CD4-positive, alpha-beta T cell treated with Interleukin-6 at 100 ng/mL for 8 hours (primary cell): ENCODE data around the gene ANGPT4.

Experiments used
- DNase-seq: peaks from one replicate; pipeline ENCODE4 v3.0.0-alpha.2; 2020; ENCODE audit warnings: mixed read lengths, low spot score

Gene ANGPT4

GRCh38 chr20:916125-916799 is at the start of gene ANGPT4:
TSS of gene ANGPT4 (minus strand) at chr20:916334. CDS start at chr20:916214, 120 bp downstream.
- DNase-seq, result no peak

DNA sequence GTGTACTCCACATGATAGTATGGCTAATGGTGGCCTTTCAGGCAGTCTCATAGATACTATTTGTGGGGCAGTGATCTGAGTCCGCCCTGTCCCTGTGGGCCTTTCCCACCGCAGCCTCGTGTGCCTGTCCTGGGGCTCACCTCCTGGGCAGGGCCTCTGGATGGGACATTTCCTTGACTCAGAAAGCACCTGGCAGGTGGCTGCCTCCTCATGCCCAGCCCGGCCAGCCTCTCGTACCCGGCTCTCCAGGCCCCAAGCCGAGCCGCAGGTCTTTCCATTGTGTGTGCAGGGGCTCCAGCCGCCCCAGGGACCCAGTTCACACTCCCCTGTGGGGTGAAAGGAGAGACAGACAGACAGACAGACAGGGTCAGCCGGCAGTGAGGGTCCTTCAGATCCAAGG is 47.7 kb upstream of the ANGPT4 start:
- no peak for DNase-seq

DNA sequence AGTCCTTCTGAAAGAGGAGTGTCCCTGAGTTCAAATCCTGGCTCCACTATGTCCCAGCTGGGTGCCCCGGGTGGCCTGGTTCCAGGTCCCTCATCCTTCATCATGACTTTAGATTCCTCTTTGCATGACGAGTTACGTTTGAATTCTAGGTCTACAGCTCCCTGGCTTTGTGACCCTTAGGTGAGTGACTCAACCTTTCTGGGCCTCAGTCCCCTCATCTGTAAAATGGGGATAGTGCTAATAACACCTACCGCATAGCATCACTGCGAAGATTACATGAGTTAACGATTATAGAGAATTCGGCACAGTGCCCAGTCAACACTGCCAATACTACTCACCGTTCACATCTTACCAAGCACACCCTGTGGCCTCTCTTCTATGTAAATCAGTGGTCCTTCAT is 46.5 kb upstream of the ANGPT4 start:
- no peak for DNase-seq

- no peak for DNase-seq
Measured at GRCh38 chr20:962223-962622, 46.1 kb upstream of the ANGPT4 start.

DNA sequence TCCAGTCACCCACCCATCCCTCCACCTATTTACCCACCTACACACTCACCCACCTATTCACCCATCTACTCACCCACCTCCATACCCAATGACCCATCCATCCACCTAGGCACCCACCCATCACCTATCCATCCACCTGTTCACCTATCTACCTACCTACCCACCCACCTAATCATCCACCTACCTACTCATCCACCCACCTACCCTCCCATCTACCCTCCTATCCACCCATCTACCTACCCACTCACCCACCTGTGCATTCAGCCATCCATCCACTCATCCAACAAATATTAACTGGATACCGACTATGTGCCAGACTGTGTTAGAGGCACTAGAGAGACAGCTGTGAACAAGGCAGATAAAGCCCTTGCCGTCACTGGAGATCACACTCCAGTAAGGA is 45.6 kb upstream of the ANGPT4 start:
- DNase-seq, result no peak

DNA sequence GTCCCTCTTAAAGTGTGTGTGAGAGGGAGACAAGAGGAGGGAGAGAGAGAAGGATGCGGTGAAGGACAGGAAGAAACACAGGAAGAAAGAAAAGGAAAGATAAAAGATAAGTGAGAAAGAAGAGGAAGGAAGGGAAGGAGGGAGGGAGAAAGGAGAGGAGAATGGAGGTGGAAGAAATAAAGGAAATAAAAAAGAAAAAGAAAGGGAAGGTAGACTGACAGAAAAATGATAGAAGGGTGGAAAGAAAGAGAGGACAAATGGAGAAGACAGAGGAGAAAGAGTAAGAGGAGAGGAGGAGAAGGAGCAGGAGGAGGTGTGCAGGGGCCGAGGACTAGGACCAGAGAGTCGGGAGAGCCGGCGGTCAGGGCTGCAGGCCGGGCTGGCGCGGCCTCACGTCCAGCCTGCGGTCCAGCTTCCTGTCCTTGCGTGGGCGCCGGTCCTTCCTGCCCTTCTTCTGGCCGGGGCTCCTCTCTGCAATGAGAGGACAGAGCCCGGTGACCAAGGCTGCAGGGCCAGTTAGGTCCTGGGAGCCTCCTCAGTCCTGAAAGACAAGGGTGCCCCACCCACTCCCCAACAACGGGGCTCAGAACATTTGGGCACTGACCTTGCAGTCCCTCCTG is 44.0 kb upstream of the ANGPT4 start:
- no peak for DNase-seq

DNA sequence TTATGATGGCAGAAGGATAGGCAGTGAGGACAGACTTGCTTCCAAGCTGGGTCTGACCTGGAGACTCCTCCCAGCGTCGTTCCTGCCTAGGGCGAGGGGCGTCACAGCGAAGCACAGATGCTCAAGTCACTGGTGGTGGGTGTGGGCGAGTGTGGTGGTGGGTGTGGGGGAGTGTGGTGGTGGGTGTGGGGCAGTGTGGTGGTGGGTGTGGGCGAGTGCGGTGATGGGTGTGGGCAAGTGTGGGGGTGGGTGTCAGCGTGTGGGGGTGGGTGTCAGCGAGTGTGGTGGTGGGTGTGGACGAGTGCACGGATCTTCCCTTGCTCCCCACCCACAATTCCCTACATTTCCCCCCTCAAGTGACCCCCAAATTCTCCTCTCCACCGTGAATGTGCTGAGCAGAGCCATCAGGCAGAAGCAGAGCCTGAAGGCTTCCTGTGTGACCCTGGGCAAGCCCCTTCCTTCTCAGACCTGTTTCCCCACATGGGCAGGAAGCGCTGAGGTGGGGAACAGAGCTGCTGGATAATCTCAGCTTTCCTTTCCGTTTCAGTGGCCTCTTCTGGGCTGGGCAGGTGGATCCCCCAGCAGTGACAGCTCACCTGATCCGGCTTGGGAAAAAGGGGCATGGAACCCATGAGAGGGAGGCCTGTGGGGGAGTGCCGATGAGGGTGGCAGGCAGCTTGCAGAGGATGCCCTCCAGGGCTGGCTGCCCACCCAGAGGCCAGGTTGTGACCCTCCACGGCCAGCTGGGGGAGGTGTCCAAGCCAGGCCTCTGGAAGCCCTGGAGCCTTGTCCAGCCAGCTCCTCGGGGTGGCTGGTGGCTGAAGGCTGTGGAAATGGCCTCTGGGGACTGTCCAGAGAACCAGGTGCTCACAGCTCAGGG is 43.0 kb upstream of the ANGPT4 start:
- no peak for DNase-seq

- DNase-seq, result no peak
Measured at GRCh38 chr20:957544-957943, 41.4 kb upstream of the ANGPT4 start.

DNA sequence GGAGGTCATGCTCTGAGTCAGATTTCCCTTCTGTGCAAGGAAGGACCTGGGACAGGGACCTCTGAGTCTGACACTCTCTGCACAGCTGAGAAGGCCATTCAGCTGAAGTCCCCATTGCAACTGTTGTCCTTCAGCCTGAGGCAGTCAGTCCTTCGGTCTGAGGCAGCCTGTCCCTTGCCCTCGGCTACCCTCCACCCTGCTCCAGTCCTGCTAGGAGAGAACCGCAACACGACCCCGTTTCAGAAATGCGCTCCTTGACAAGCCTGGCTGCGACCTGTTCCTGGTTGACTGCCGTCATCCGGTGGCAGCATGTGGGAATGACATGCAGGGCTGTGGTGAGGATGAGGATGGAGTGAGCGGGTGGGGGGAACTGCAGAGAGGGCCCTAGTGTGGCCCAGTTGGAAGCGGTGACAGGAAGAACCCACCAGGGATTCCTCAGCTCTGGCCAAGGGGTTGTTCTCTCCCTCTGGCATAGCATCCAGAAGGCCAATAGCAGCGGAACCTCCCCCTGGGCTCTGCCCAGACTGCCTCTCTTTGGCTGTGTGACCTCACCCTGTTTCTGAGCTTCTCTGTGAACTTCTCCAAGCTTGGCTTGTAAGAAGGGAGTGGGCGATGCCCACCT is 40.3 kb upstream of the ANGPT4 start:
- peak; percentile 64 for DNase-seq

DNA sequence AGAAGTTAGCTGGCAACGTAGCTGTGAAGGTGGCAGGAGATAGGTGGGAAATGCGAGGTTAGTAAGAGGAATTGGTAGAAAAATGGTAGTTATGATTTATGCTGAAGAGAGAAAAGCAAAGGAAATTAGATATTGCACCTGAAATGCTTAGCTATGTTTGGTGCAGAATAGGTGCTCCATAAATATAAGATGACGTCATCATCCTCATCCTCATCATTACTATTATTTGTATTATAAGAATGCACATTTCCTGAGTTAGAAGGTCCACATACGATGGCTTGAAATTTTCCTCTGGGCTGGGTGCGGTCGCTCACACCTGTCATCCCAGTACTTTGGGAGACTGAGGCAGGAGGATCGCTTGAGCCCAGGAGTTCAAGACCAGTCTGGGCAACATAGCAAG is 39.5 kb upstream of the ANGPT4 start:
- DNase-seq, result no peak

DNA sequence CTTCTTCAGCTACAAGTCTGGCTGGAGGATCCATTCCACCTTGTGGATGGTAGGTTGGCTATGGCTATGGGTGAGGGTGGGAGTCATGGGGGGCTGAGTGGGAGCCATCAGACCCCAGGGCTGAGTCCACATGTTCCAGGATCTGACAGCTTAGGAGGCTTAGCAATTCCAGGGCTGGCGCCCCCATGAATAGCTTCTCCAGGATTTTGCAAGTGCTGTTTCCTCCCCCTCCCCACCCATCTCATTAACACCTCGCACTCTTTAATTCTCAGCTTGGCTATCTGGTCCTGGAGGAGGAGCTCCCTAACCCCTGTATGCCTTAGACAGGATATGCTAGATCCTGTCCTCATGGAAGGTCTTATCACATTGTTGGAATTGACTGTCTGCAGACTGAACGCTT is 39.0 kb upstream of the ANGPT4 start:
- no peak for DNase-seq

- no peak for DNase-seq
Measured at GRCh38 chr20:953742-954141, 37.6 kb upstream of the ANGPT4 start.

DNA sequence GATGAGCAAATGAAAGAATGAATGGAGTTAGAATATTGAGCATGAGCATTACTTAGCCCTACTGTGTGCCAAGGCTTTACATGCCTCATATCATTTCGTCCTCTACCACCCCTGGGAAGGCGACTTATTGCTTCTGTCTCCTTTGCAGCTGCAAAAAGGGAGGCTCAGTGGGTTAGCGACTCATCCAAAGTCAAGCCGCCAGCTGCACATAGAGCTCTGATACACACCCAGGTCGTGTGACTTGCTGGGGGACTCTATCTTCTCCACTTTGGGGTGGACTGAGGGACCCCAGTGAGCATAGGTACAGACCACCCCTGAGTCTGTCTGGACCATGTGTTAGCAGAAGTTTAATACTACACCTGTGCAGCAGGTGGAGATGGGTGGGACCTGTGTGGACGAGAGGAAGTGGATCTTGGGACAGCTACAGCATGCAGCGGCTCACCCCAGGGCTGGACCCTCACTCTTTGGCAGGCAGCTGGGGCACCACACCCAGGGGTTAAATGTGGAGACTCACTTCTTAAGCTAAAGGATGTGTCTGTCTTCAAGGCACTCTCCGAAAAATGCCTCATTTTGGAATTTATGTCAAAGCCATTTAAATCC is 36.2 kb upstream of the ANGPT4 start:
- no peak for DNase-seq

- DNase-seq, result no peak
Measured at GRCh38 chr20:951384-952169, 35.4 kb upstream of the ANGPT4 start.

GRCh38 chr20:949717-950116 is 33.6 kb upstream of the ANGPT4 start:
- DNase-seq, result no peak

DNA sequence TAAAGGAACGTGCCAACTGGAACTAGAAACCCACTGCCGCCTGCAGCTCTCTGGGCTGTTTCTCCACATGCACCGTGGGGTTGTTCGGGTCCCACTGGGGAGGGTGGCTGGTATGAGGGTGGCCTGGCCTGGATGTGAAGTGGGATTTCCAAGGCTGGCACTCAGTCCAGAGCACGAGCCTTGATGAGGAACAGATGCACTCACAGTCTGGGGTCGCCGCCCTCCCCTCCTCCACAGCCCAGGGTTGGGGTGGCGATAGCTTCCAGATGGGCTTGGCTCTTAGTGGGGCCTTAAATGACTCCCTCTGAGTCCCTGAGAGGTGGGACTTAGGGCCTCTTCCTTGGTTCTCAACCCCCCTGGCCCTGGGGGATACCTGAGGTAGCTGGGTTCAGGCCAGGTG is 30.7 kb upstream of the ANGPT4 start:
- DNase-seq, result no peak

DNA sequence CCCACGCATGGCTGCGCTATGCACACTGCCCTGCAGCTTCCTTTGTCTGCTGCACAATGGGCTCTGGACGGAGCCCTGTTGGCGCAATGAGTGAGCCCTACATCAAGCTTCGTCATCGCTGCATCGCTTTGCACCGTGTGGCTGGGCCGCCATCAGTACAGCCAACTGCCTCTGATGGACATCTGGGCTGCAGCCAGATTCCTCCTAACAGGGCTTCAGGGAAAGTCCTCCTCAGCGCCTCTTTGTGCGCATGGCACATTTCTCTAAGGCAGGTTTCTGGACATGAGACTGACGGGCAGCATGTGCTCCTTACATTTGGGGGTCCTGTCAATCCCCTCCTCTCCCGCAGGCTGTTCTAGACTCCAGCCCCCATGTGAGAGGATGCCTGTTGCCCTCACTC is 29.7 kb upstream of the ANGPT4 start:
- DNase-seq, result no peak

GRCh38 chr20:944774-945410 is 28.8 kb upstream of the ANGPT4 start:
- no peak for DNase-seq

DNA sequence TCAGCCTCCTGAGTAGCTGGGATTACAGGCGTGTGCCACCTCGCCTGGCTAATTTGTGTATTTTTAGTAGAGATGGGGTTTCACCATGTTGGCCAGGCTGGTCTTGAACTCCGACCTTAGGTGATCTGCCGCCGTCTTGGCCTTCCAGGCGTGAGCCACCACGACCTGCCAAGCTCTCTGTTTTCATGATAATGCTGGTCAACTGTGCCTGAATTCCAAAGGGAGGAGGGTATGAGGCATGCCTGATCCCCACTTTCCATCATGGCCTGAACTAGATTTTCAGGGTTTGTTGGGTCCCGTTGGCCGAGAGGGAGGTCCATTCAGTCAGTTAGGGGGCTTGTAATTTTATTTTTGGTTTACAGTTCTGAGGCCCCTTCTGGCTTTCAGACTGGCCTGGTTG is 28.0 kb upstream of the ANGPT4 start:
- no peak for DNase-seq

DNA sequence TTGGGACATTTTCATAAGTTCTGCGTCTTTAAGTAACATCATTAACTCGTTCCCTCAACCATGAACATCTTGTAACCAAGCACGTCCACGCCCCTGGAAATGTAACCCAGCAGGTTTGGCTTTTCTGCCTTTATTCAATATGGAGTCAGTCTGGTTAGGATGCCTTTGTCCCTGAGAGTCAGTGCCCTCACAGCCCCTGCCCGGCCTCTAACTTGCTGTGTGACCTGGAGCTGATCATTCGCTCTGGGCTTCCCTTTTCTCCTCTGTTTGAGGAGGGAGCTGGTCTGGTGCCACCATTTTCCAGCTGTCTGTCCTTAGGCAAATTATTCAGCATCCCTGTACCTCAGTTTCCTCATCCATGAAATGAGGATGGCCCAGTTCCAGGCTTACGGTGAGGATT is 26.5 kb upstream of the ANGPT4 start:
- DNase-seq, result no peak

GRCh38 chr20:940926-941325 is 24.8 kb upstream of the ANGPT4 start:
- no peak for DNase-seq
